ENCODE results near the gene SERPINB11.

SERPINB11 gene

DNA sequence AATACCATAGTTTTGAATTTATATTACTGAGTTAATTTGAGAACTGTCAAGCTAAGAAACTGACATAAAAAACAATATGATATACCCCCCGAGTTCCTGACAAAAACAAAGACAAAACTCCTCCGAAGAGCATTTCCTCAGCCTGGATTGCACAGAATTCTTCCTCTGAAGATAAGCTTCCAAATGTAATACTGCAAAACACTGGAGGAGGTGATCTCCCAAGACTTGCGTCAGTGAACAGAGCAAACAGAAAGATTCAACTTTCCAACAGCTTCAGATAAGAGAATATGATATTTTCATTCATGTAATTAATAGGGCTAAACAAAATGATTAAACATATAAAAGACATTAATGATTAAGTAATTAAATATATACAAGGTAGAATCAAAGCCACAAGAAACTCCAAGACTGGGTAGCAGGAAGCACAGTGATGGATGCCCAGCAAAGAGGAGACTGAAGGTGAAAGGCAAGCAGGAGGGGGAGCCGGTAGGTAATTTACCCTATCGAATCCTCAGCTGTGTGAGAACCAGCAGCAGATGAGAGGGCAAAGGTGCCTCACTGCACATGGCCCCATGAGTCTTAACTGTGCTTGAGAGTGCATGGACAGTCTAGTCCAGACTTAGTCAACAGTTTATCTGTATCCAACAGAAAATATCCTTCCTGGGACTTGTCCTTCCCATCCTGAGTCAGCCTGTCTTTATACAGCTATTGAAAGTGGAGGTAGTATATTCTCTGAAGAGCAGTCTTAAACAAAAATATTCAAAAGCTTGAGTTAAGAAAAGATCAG, 22.7 kb upstream of the SERPINB11 start:
- no peak for DNase-seq (ENCODE audit: low read depth)
- H3K4me3 ChIP-seq (ENCODE audit: low read depth, low read length) = no peak overlapping the region
- TF ChIP-seq, protein P1, sequence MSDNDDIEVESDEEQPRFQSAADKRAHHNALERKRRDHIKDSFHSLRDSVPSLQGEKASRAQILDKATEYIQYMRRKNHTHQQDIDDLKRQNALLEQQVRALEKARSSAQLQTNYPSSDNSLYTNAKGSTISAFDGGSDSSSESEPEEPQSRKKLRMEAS (IDR thresholded peaks at IDR 0.05; ENCODE audit: low read depth, low read length) = no peak
- TF ChIP-seq POLR2A (IDR thresholded peaks at IDR 0.05; ENCODE audit: extremely low read depth, insufficient read length) (no peak), MYC (IDR thresholded peaks at IDR 0.05; ENCODE audit: low read depth, low read length) (no peak)
- TF ChIP-seq, protein P2, sequence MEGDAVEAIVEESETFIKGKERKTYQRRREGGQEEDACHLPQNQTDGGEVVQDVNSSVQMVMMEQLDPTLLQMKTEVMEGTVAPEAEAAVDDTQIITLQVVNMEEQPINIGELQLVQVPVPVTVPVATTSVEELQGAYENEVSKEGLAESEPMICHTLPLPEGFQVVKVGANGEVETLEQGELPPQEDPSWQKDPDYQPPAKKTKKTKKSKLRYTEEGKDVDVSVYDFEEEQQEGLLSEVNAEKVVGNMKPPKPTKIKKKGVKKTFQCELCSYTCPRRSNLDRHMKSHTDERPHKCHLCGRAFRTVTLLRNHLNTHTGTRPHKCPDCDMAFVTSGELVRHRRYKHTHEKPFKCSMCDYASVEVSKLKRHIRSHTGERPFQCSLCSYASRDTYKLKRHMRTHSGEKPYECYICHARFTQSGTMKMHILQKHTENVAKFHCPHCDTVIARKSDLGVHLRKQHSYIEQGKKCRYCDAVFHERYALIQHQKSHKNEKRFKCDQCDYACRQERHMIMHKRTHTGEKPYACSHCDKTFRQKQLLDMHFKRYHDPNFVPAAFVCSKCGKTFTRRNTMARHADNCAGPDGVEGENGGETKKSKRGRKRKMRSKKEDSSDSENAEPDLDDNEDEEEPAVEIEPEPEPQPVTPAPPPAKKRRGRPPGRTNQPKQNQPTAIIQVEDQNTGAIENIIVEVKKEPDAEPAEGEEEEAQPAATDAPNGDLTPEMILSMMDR (IDR thresholded peaks at IDR 0.05; ENCODE audit: low read depth, low read length) = no peak

DNA sequence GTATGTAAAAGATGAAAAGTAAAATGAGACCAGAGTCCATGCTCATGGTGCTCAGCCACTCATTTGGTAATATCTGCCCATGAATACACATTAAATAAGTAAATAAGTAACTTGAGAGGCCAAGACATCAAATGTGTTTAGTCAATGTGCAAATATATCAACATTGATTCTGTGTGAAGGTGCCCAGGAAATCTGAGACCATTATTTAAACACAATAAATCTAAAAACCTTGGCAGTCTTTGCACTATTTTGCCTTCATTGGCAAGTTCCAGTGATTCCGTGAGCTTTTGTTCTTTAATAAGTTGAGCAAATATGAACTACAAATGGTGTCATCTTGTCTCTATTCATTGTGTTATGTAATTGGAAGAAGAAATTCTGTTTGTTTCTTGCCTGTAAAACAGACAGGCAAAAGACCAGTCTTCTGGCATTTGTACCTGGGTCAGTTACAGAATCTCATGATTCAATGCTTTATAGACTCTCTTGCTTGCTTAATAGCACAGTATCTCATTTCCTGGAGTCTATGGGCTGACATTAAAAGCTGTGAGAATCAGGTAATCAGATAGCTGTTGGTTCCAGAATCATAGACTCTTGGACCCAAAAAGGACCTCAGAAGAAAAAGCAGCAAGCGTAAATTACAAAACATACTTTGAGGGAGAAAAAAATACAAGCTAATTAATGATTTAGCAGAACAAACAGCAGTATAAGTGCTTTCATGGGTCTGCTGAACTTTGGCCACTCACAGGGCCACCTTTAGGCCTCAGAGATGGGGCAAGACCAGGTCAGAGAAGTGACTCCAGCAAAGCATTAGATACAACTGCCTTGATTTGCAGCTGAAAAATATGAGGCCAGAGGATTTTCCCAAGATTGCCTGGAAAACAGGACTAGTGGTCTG, 21.1 kb upstream of the SERPINB11 start:
- no peak for DNase-seq (ENCODE audit: low read depth)
- no peak overlapping the region for H3K4me3 ChIP-seq (ENCODE audit: low read depth, low read length)
- TF ChIP-seq, protein P1 (IDR thresholded peaks at IDR 0.05; ENCODE audit: low read depth, low read length) = no peak
- TF ChIP-seq POLR2A (IDR thresholded peaks at IDR 0.05; ENCODE audit: extremely low read depth, insufficient read length) (no peak), MYC (IDR thresholded peaks at IDR 0.05; ENCODE audit: low read depth, low read length) (no peak)
- TF ChIP-seq, protein P2 (IDR thresholded peaks at IDR 0.05; ENCODE audit: low read depth, low read length) = no peak

DNA sequence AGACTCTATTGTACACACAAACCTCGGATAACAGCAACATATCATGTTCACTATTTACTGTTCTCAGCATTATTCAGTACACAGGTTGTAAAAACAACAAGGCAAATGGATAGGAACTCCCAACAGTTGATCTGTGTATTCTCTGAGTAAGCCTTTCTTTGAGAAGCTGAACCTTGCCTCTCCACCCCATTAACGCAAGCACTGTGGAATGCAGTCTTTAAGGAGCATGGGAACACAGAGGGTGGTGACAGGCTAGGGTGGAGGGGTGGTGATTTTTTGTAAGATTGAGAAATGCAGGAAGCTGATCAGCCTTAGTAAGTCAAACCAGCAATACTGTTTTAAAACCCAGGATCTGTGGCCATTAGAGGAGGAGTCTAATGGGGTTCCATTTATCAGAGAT, 19.6 kb upstream of the SERPINB11 start:
- TF ChIP-seq, protein P1 (IDR thresholded peaks at IDR 0.05; ENCODE audit: low read depth, low read length) = no peak
- TF ChIP-seq POLR2A (IDR thresholded peaks at IDR 0.05; ENCODE audit: extremely low read depth, insufficient read length) (no peak), MYC (IDR thresholded peaks at IDR 0.05; ENCODE audit: low read depth, low read length) (no peak)
- TF ChIP-seq, protein P2 (IDR thresholded peaks at IDR 0.05; ENCODE audit: low read depth, low read length) = no peak
- no peak overlapping the region for H3K4me3 ChIP-seq (ENCODE audit: low read depth, low read length)
- DNase-seq (ENCODE audit: low read depth) = no peak

DNA sequence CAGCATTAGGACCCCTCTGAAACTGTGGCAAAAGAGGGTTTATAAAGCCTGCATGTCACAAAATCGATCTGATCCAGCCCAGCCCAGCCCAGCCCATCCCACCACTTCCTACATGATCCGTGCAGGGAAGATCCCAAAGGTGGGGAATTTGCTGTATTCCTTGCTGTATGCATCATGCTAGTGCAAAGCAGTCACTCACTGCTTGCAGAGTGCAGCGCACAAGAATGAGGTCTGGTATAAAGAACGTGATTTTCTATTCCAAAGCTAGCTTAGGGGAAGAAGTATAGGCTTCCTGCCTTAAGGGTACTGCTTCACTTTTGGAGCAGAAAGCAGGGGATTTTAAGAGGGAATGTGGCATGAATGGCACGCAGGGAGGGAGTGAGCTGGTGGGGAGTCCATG, 18.9 kb upstream of the SERPINB11 start:
- TF ChIP-seq MYC (IDR thresholded peaks at IDR 0.05; ENCODE audit: low read depth, low read length) = no peak
- no peak for TF ChIP-seq POLR2A (IDR thresholded peaks at IDR 0.05; ENCODE audit: extremely low read depth, insufficient read length)
- TF ChIP-seq, protein P1 (IDR thresholded peaks at IDR 0.05; ENCODE audit: low read depth, low read length) = no peak
- TF ChIP-seq, protein P2 (IDR thresholded peaks at IDR 0.05; ENCODE audit: low read depth, low read length) = no peak

DNA sequence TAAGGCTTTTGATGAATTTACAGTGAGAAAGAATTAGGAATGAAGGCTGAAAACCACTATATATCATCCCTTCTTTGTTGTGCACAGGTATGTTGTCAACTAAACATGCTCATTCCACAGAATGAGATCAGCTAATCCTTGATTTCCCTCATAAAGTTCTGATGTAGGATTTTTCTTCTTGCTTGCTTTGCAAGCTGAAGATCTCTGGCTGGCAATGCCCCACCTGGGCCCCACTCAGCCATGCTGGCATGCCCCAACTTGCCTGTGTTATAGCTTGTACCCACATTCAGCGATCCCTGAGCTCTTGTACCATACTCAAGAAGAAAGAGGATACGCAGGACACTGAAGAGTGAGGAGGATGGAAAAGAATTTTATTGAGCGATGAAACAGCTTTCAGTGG, 18.0 kb upstream of the SERPINB11 start:
- no peak for DNase-seq (ENCODE audit: low read depth)
- no peak for TF ChIP-seq POLR2A (IDR thresholded peaks at IDR 0.05; ENCODE audit: extremely low read depth, insufficient read length)
- no peak for TF ChIP-seq MYC (IDR thresholded peaks at IDR 0.05; ENCODE audit: low read depth, low read length)
- TF ChIP-seq, protein P2 (IDR thresholded peaks at IDR 0.05; ENCODE audit: low read depth, low read length) = no peak
- TF ChIP-seq, protein P1 (IDR thresholded peaks at IDR 0.05; ENCODE audit: low read depth, low read length) = no peak
- no peak overlapping the region for H3K4me3 ChIP-seq (ENCODE audit: low read depth, low read length)

More for the DNA sequence above, 18.9 kb upstream of the SERPINB11 start:
- H3K4me3 ChIP-seq (ENCODE audit: low read depth, low read length) = no peak overlapping the region
- no peak for DNase-seq (ENCODE audit: low read depth)

All from NB4 (cell line).